Neuronal stem cell (in vitro differentiated cells): ENCODE measurements around the gene ACTL6B.

Experiments
- DNase-seq: peaks from one replicate; pipeline ENCODE4 v3.0.0-alpha.2; 2013; ENCODE audit warnings: low spot score
- H2AFZ ChIP-seq: one replicate; pipeline ENCODE4 v1.6.1; 2013; ENCODE audit warnings: mild to moderate bottlenecking, low read length, inconsistent platforms
- H2AK5ac ChIP-seq: 2 replicates; pipeline ENCODE4 v1.6.1; 2013; ENCODE audit warnings: low read depth, mild to moderate bottlenecking, inconsistent platforms, low read length, moderate library complexity, mixed read lengths
- H2BK120ac ChIP-seq: 2 replicates; pipeline ENCODE4 v1.6.1; 2013; ENCODE audit warnings: low read depth, mild to moderate bottlenecking, inconsistent platforms, low read length, moderate library complexity, mixed read lengths
- H2BK12ac ChIP-seq: one replicate; pipeline ENCODE4 v1.6.1; 2013; ENCODE audit warnings: low read length, inconsistent platforms
- H2BK15ac ChIP-seq: 2 replicates; pipeline ENCODE4 v1.6.1; 2013; ENCODE audit warnings: mild to moderate bottlenecking, low read length, inconsistent platforms, mixed read lengths
- H2BK5ac ChIP-seq: one replicate; pipeline ENCODE4 v1.6.1; 2013; ENCODE audit warnings: inconsistent platforms, mild to moderate bottlenecking, low read length, moderate library complexity
- H3K14ac ChIP-seq: one replicate; pipeline ENCODE4 v1.6.1; 2013; ENCODE audit warnings: low read length, inconsistent platforms
- H3K18ac ChIP-seq: 2 replicates; pipeline ENCODE4 v1.6.1; 2013; ENCODE audit warnings: low read length, inconsistent platforms
- H3K23ac ChIP-seq: 2 replicates; pipeline ENCODE4 v1.6.1; 2013; ENCODE audit warnings: low read depth, mild to moderate bottlenecking, mixed read lengths, low read length, inconsistent platforms; ENCODE audit not compliant: poor library complexity
- H3K27ac ChIP-seq: replicated peaks from 3 replicates; pipeline ENCODE4 v1.5.1; 2013; ENCODE audit warnings: low read length, inconsistent platforms
- H3K27me3 ChIP-seq, 3 experiments: 2 replicates each; pipeline ENCODE4 v1.6.1; 2013; ENCODE audit warnings: low read length in 3 of 3, mild to moderate bottlenecking in 2 of 3, inconsistent platforms in 1 of 3, low read depth in 1 of 3, mixed read lengths in 1 of 3, moderate library complexity in 1 of 3; ENCODE audit not compliant: control insufficient read depth in 3 of 3, insufficient read depth in 3 of 3
- H3K36me3 ChIP-seq, 2 donors: replicated peaks in 1 of 2; 2 replicates each; pipeline ENCODE4 v1.6.1; 2013; ENCODE audit warnings: low read length in 2 of 2; ENCODE audit not compliant: control insufficient read depth in 2 of 2, insufficient read depth in 2 of 2
- H3K4ac ChIP-seq: 2 replicates; pipeline ENCODE4 v1.6.1; 2013; ENCODE audit warnings: inconsistent platforms, mild to moderate bottlenecking, low read length, moderate library complexity
- H3K4me1 ChIP-seq, 2 donors: 1 replicate in 1 of 2; 2 replicates in 1 of 2; pipeline ENCODE4 v1.6.1; 2013; ENCODE audit warnings: low read length in 2 of 2, low read depth in 1 of 2; ENCODE audit not compliant: control insufficient read depth in 2 of 2, insufficient read depth in 1 of 2
- H3K4me2 ChIP-seq: one replicate; pipeline ENCODE4 v1.6.1; 2013; ENCODE audit warnings: mild to moderate bottlenecking, low read length, inconsistent platforms; ENCODE audit not compliant: insufficient read depth, poor library complexity, severe bottlenecking
- H3K4me3 ChIP-seq, 2 donors: 2 replicates each; pipeline ENCODE4 v1.5.1; 2013; ENCODE audit warnings: low read length in 2 of 2, mild to moderate bottlenecking in 2 of 2, inconsistent platforms in 1 of 2, moderate library complexity in 1 of 2
- H3K79me1 ChIP-seq: one replicate; pipeline ENCODE4 v1.6.1; 2013; ENCODE audit warnings: low read depth, mild to moderate bottlenecking, inconsistent platforms, low read length, moderate library complexity
- H3K9ac ChIP-seq: one replicate; pipeline ENCODE4 v1.6.1; 2013; ENCODE audit warnings: mild to moderate bottlenecking, low read depth, low read length, inconsistent platforms; ENCODE audit not compliant: poor library complexity
- H3K9me3 ChIP-seq, 2 donors: replicated peaks in 1 of 2; 2 replicates each; pipeline versions ENCODE3 to v1.6.1; 2013; ENCODE audit warnings: low read length in 2 of 2, mild to moderate bottlenecking in 2 of 2, inconsistent platforms in 1 of 2, low read depth in 1 of 2, mixed read lengths in 1 of 2, moderate library complexity in 1 of 2; ENCODE audit not compliant: control insufficient read depth in 2 of 2, insufficient read depth in 1 of 2
- H4K8ac ChIP-seq: one replicate; pipeline ENCODE4 v1.6.1; 2013; ENCODE audit warnings: low read depth, mild to moderate bottlenecking, inconsistent platforms, low read length, moderate library complexity
- H4K91ac ChIP-seq: one replicate; pipeline ENCODE4 v1.6.1; 2013; ENCODE audit warnings: low read length, low read depth, mild to moderate bottlenecking, inconsistent platforms; ENCODE audit not compliant: poor library complexity
- WGBS, 2 donors: extraction: QIAGEN DNeasy Blood & Tissue Kit; methylation state at CpG; one replicate each; pipeline ENCODE4 v1.1.7; 2013; ENCODE audit warnings: missing lambda C conversion rate in 2 of 2, mixed read lengths in 1 of 2; ENCODE audit not compliant: insufficient read length in 2 of 2, insufficient replicate concordance in 1 of 2; ENCODE audit errors: extremely low coverage in 2 of 2; 5-methylcytosine and 5-hydroxymethylcytosine counted together

The ACTL6B gene

GRCh38 chr7:100687751-100688300 lies 31.6 kb upstream of the ACTL6B start:
- Histone ChIP-seq H2BK120ac (no peak overlapping the region), H4K8ac (no peak overlapping the region), H2BK15ac (no peak overlapping the region), H2AK5ac (no peak overlapping the region), H2BK5ac (no peak overlapping the region), H3K4ac (no peak overlapping the region), H3K4me3 (no peak overlapping the region), H3K23ac (no peak overlapping the region), H3K27ac (no peak overlapping the region), H4K91ac (no peak overlapping the region), H3K79me1 (peaks cover 26% of the 10 kb centered on the region), H3K4me2 (no peak overlapping the region), H2AFZ (no peak overlapping the region), H3K27me3 (no peaks in the 10 kb centered on the region), H3K18ac (no peak overlapping the region), H2BK12ac (no peak overlapping the region), H3K9ac (peak overlapping the region; percentile 35), H3K36me3 (peaks cover 68 to 91% of the 10 kb centered on the region in 2 donors), H3K9me3 (no peaks in the 10 kb centered on the region), H3K4me1 (peaks cover 9 to 20% of the 10 kb centered on the region in 2 donors), H3K14ac (no peak overlapping the region)
- no CpG with 5 or more reads among the region's 25 CpGs for WGBS, 2 donors
- no peak for DNase-seq

- H3K9ac ChIP-seq = no peak overlapping the region
- H3K14ac ChIP-seq = no peak overlapping the region
- no peak for DNase-seq
- no peak overlapping the region for H4K91ac ChIP-seq
- no peak overlapping the region for H3K18ac ChIP-seq
- peak overlapping the region; percentile 35 for H2BK5ac ChIP-seq
- no peak overlapping the region for H2AK5ac ChIP-seq
- H3K36me3 ChIP-seq = peaks cover 70 to 92% of the 10 kb centered on the region in 2 donors
- peaks cover 4 to 14% of the 10 kb centered on the region in 2 donors for H3K4me1 ChIP-seq
- no peak overlapping the region for H2BK15ac ChIP-seq
- peaks cover 27% of the 10 kb centered on the region for H3K79me1 ChIP-seq
- H3K27me3 ChIP-seq = no peaks in the 10 kb centered on the region
- no peak overlapping the region for H2BK12ac ChIP-seq
- H2BK120ac ChIP-seq = no peak overlapping the region
- no peak overlapping the region for H4K8ac ChIP-seq
- H3K4me2 ChIP-seq = no peak overlapping the region
- H3K9me3 ChIP-seq = no peaks in the 10 kb centered on the region
- H3K4me3 ChIP-seq = no peak overlapping the region
- H3K4ac ChIP-seq = no peak overlapping the region
- H3K27ac ChIP-seq = no peak overlapping the region
- H3K23ac ChIP-seq = peak overlapping the region; percentile 73
- WGBS, 2 donors = no CpG with 5 or more reads among the region's 22 CpGs
- H2AFZ ChIP-seq = no peak overlapping the region
Measured at GRCh38 chr7:100687261-100687660, 31.0 kb upstream of the ACTL6B start.

- Histone ChIP-seq H2BK5ac (peak overlapping the region; percentile 35), H3K4me3 (no peak overlapping the region), H3K14ac (peak overlapping the region; percentile 38), H3K27ac (no peak overlapping the region), H3K4me1 (peaks cover 3 to 10% of the 10 kb centered on the region in 2 donors), H3K9ac (no peak overlapping the region), H2AFZ (no peak overlapping the region), H3K4ac (no peak overlapping the region), H3K9me3 (no peaks in the 10 kb centered on the region), H4K8ac (no peak overlapping the region), H3K23ac (peak overlapping the region; percentile 73), H3K27me3 (no peaks in the 10 kb centered on the region), H2AK5ac (no peak overlapping the region), H4K91ac (no peak overlapping the region), H2BK15ac (no peak overlapping the region), H3K18ac (no peak overlapping the region), H2BK12ac (no peak overlapping the region), H2BK120ac (no peak overlapping the region), H3K79me1 (peaks cover 30% of the 10 kb centered on the region), H3K4me2 (no peak overlapping the region), H3K36me3 (peaks cover 75 to 93% of the 10 kb centered on the region in 2 donors)
- no CpG with 5 or more reads among the region's 17 CpGs for WGBS, 2 donors
- no peak for DNase-seq
Measured at GRCh38 chr7:100686822-100687211, 30.6 kb upstream of the ACTL6B start.

GRCh38 chr7:100686201-100686821 lies 30.1 kb upstream of the ACTL6B start:
- Histone ChIP-seq H3K27ac (no peak overlapping the region), H2BK120ac (no peak overlapping the region), H3K79me1 (peaks cover 30% of the 10 kb centered on the region), H4K91ac (no peak overlapping the region), H2AFZ (no peak overlapping the region), H2BK5ac (no peak overlapping the region), H3K23ac (peak overlapping the region; percentile 17), H3K9me3 (peaks cover 0 to 1% of the 10 kb centered on the region in 2 donors), H4K8ac (no peak overlapping the region), H2BK15ac (no peak overlapping the region), H3K9ac (no peak overlapping the region), H3K14ac (no peak overlapping the region), H3K4me2 (no peak overlapping the region), H3K27me3 (no peaks in the 10 kb centered on the region), H3K4me3 (no peak overlapping the region), H3K36me3 (peaks cover 80 to 96% of the 10 kb centered on the region in 2 donors), H2AK5ac (no peak overlapping the region), H3K4ac (no peak overlapping the region), H3K18ac (no peak overlapping the region), H2BK12ac (no peak overlapping the region), H3K4me1 (peaks cover 3 to 6% of the 10 kb centered on the region in 2 donors)
- no peak for DNase-seq
- WGBS, 2 donors = no CpG with 5 or more reads among the region's 33 CpGs
